Stimulated activated CD8-positive, alpha-beta memory T cell treated with anti-CD3 and anti-CD28 coated beads, Interleukin-12 subunit alpha, Interleukin-12 subunit beta, amount 100 ng/mL, for 4 hours (primary cell): ENCODE results near the gene COL4A5.
"Not testable (repeated sequence)": the region's sequence is repeated elsewhere in the genome, so short reads cannot be mapped to it uniquely, and the experiment has no call there.

Experiments used
- DNase-seq: peaks from one replicate; pipeline ENCODE4 v3.0.0-alpha.2; 2020; ENCODE audit warnings: low read depth

Gene COL4A5

DNA sequence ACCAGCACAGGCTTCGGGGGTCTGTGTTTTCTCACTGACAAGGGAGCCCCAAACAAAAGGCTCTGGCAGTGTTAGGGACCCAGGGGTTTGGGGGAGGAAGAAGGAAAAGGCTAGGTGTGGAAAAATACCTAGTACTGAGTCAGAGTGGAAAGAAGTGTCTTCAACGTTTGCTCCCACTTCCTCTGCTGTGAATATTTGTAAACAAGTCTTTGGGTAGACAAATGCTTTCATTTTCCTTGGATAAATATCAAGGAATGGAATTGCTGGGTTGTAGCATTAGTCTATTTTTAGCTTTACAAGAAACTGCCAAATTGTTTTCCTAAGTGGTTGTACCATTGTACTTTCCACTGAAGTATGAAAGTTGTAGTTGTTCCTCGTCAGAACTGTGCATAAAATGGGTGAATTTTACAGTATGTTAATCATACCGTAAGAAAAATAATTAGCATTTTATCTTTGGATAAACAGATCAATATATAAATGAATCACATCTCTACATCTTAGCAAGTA, 17.4 kb downstream of the COL4A5 start:
- DNase-seq, result no peak

DNA sequence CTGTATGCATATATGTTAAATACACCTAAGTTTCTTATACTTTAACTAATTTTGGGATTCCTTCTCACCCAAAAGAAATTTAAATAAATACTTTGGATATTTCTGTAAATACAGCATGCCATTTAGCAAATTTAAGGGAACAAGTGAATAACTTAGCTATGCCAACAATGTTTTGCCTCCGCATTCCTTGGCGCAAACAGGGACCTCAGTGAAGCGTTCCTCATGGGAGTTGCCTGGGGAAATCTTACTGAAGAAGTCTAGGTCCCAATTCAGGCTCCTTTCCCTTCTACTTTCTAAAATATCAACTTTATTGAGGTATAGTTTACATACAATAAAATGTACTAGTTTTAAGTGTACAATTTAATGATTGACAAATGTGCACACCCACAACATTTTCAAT, 25.0 kb downstream of the COL4A5 start:
- DNase-seq, result no peak

DNA sequence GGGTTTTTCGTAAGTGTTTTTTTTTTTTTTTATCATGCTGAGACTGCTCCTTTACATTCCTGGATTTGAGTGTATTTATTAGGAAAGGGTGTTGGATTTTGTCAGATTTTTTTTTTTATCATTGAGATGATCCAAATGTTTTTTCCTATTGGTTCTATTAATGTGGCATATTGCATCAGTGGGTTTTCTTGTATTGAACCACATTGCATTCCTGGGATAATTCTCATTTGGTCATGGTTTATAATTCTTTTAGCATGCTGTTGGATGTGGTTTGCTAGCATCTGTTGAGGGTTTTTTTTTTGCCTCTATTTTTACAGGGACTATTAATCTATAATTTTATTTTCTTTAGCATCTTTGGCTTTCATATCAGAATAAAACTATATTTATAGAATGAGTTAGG, 28.8 kb downstream of the COL4A5 start:
- no peak for DNase-seq

DNA sequence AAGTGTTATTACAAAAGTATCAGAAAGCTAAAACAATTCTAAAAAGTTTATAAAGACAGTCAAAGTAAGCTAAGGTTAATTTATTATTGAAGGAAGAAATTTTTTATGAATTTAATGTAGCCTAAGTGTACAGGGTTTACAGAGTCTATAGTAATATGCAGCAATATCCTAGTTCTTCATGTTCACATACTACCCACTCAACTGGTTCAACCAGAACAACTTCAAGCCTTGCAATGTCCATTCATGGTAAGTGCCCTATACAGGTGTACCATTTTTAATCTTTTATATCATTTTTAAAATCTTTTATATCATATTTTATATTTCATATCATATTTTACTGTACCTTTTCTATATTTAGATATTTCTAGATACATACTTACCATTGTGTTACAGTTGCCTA, 34.3 kb downstream of the COL4A5 start:
- no peak for DNase-seq

DNA sequence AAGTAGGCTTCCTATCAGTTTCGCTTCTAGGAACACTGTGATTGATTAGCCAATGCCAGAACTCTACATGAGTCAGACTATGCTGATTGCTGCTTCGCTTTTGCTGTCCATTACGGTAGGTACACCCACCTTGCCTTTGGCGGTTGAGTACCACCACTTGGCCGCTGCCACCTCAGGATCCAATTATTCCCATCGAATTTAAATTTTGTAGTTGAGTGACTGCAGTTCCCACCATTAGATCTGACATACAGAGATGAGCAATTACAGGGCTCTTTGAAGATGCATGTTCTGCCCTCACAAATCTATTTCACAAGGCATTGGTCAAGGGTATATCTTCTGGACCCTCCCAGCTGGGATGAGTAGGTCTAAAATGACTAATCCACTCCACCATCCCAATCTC, 41.9 kb downstream of the COL4A5 start:
- DNase-seq, result not testable (repeated sequence)

DNA sequence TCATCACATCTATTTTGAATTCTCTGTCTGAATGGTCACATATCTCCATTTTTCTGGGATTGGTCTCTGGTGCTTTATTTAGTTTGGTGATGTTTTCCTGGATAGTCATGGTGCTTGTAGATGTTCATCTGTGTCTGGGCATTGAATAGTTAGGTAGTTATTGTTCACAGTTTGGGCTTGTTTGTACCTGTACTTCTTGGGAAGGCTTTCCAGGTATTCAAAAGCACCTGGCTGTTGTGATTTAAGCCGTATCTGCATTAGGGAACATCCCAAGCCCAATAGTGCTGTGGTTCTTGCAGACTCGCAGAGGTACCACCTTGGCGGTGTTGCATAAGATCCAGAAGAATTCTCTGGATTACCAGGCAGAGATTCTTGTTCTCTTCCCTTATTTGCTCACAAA, 44.6 kb downstream of the COL4A5 start:
- no peak for DNase-seq

DNA sequence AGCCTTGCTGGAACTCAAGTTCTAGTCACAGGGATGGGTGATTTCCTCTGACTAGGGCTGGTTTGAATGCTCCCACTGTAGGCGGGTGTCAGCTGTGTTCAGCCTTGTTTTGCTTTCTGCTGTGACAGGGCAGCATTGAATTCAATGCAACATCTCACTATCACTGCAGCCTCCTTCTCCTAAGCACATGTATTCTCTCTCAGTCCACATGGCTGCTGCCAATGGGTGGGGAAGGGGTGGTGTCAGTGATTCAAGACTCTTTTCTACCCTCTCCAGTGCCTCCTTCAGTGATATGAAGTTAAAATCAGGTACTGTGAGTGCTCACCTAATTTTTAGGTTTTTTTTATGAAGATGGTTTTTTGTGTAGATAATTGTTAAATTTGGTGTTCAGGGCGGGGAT, 46.3 kb downstream of the COL4A5 start:
- DNase-seq, result no peak

DNA sequence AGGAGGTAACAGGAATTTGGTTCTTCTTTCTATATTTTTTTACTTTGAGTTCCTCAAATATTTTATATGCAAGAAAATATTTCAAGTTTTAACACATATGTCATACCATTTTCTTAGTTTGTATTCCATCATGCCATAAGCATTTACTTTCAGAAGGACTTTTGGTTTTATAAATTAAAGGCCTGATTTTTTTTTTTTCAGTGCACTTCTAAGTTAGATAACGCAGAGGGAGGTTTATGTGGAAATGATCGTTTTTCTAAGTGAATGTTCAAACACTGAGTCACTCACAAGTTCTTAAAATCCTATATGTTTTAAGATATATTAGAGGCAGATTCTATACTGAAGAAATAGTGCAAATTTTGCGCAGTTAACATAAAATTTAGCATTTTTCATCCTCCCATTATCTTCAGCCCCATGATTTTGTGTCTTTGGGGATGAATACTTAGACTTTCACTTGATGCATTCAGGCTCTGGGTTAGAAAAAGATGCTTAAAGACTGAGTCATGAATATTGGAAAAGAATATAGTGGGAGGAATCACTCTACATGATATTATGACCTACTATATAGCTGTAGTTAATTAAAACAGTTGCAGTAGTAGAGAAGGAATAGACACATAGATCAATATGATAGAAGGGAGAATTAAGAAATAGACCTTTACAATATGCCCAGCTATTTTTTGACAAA, 54.9 kb downstream of the COL4A5 start:
- no peak for DNase-seq

DNA sequence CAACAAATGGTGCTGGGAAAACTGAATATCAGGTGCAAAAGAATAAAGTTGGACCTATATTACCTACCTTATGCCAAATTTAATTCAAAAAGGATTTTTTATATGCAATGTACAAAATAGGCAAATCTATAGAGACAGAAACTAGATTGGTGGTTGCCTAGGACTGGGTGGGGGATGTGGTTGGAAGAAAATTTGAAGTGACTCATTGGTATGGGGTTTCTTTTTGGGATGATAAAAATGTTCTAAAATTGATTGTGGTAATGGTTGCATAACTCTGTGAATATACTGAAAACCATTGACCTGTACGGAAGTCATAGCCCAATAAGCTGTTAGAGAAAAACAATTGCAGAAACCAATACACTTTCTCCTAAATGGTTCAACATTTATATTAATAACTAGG, 72.1 kb downstream of the COL4A5 start:
- DNase-seq, result no peak

DNA sequence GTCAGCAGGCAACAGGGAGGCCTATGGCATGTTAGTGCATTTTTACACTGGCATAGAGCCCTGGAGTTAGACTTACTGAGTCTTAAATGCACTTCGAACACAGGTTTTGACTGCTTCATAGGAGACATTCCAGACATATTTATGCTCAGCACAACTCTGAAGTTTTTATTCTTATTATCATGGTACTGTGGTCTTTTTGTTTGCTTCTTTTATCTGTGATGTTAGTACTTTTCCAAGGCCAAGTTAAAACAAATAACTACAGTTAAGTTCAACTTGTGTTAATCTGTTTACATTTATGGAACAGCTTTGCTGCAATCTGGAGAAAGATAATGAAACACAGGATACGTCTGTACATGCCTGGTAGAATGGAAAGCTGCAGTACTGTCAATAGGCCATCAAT, 76.5 kb downstream of the COL4A5 start:
- DNase-seq, result no peak

DNA sequence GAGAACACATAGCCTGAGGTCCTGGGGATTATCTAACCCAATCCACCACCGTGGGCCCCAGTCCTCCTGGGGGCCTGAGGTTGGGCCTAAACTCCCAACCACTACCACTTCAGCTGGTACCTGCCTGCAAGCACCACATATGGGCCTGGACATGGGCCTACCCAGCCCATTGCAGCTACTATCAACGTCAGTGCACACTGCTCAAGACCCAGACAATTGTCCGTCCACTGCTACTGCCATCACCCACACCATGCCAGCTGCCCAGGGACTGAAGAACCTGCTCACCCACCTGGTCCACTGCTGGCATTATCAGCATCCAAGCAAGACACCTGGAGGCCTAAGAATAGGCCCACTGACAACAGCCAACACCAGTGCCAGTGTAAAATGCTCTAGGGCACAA, 88.1 kb downstream of the COL4A5 start:
- DNase-seq, result no peak

DNA sequence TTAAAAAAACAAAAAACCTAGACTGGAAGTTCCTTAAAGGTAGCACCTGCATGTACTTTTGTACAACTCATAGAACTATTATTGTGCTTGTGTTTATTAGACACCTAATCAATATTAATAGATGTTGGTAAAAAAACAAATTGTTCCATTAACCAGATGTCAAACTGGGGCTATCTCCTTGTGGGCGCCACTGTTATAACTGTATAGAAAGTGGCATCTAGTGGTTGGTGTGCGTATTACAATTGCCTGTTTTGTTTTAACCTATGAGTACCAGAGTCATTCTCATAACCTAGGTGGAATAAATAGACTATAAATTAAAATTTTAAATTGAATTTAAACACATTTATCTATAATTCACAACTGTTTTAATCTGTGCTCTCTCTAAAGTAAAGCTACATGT, 97.4 kb downstream of the COL4A5 start:
- no peak for DNase-seq

DNA sequence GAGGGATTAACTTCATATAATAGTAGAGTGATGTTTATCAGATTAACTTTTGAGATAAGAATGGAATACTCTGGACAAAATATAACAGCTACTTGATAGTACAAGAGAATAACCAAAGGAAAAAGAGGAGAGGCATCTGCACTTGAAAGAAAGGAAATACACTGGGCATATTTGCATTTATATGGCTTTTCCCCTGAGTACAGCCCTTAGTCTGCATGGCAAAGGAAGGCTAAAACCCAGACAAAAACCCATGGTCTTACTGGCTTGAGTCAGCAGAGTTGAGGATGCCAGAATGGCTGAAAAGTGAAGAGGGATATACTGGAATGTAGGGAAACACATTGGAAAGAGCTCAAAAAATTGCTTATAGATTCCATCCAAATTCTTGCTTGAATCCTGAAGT, 101.6 kb downstream of the COL4A5 start:
- no peak for DNase-seq

DNA sequence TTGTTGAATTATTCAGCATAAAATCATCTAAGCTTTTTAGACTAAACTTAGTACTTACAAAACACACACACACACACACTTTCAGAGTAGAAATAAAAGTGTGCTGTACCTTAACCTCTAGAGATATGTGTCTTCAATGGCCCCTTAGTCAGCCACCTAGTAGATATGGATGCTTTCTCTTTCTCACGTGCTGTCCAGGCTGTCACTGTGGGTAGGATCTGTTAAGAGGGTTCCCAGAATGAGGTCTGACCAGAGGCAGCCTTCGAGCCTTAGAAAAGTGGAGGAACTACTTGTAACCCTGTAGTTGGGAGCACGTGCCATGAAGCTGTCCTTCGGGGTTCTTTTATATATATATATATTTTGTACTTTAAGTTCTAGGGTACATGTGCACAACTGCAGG, 117.9 kb downstream of the COL4A5 start:
- no peak for DNase-seq

DNA sequence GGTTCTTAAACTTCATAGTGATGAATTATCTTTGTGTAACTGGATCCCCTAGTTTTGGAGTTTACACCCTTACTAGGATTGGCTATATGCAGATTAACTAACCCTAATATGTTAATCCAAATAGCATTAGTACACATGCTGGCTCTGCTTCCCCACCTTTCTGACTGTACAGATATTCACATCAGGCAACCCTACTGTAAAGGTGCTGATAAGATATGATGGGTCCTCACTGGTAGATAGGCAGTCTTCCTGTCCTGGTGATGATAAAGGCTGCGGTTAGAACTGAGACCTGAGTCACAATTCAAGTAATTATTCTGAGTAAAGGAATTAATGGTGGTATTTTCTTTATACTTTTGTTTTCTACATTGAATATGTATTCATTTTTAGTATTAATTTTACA, 118.6 kb downstream of the COL4A5 start:
- no peak for DNase-seq

DNA sequence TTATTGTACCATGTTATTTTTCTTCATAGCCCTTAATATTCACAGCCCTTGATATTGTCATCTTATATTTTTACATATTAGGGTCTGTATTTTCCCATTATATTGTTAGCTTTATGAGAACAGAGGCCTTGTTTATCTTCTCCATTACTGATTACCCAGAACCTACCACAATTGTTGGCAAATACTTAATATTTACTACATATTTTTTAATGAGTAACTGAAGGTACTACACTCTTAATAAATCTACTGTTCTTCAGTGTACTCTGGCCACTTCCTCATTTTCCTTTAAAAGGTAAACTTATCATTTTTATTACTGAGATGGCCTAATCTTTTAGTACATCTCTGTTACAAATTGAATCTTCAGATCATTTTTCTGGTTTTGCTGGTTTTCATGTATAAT, 133.5 kb downstream of the COL4A5 start:
- no peak for DNase-seq

DNA sequence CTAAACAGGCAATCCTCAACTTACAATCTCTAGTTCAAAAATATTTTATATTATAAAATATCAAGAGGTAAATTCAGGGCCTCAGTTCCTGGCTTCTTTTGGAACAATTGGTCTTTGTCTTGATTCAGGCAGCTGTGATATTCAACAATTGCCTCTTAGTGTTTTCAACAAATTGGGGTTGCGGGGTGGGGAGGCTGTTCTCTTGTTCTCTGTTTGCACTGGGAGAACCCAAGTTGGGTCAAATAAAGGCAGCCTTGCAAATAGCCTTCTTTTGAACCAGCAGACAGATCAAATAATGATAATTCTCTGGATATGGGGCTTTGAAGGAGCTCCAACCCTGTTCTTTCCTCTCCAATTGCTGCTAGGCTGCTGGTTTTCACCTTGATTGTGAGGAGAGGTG, 142.5 kb downstream of the COL4A5 start:
- no peak for DNase-seq

DNA sequence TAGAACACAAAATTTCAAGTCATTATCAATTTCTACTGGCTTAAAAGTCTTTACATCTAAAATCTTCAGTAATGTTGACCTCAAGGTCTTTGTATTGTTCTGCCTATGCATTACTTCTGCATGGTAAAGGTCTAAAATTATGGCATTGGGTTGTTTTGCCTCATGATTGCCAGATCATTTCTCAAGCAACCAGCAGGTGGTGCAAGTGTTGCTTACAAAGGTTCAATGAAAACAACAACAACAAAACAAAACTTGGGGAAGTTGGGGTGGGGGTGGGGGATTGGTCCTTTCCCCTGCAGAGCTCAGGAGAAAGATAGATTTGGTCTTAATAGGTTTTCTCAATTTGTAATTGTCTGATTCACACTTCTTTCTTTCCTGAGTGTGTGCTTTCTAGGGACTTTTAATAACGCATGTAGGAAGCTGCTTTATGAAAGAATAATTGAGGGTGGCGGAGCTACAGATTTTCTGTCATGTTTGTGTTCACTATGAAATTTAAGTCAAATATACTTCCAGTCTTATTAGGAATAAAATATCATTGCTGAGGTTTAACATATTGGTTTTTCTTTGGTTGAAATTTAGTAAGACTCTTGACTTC, 145.1 kb downstream of the COL4A5 start:
- no peak for DNase-seq

DNA sequence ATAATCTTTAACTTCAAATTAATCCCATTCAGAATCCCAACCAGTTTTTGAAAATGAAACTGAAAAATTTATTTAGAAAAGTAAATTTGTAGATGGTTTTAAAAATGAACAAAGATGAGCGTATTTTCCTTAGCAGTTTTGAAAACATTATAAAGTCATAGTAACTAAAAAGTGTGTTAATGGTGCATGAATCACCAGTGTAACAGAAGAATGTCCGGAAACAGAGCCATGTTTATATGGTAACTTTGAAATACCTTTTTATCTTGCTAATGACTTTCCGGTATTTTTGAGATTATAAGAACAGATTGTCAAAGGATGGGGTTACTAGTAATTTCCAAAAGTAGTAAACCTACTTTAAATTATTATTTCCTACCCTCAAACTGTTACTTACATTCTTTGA, 150.9 kb downstream of the COL4A5 start:
- no peak for DNase-seq

DNA sequence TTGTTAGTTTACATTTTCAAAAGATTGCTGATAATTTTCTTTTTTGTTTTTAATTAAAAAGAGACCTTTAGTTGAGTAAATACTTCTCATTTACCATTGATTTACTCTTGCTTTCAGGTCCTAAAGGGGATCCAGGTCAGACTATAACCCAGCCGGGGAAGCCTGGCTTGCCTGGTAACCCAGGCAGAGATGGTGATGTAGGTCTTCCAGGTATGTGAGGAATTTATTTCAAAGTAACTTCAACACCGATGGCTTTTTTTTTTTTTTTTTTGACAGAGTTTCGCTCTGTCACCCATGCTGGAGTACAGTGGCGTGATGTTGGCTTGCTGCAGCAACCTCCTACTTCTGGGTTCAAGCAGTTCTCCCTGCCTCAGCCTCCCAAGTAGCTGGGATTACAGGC, 161.6 kb downstream of the COL4A5 start:
- no peak for DNase-seq

DNA sequence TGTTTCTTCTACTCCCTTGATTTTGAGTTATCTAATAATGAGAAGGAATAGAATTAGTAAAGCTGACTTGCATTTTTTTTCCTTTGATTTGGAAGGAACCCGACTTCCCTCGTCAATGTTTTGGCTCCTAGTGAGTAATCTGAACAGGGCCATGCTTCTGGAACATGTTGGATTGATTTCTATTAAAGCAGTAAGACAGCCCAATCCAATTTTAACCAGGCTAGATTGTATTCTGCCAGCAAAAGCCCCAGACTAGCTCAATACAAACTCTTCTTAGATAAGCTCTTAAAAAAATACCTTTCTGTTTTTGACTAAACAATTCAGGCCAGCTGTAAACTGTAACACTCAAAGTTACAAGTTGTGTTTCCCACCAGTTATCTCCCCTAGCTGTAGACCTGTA, 170.5 kb downstream of the COL4A5 start:
- no peak for DNase-seq

DNA sequence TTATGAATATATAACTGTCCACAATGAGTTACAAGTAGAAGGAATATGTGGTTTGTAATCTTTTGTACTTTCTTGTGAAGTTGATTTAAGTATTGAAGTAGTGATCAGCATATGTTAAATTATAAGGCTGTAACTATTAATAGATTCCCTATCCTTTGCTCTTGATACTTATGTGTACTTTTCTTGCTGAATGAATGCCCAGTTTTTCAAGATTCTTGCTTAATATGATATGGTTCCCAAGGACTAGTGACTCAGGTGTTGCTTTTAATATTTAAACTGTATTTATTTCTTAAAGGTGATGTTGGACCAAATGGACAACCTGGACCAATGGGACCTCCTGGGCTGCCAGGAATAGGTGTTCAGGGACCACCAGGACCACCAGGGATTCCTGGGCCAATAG, 175.0 kb downstream of the COL4A5 start:
- no peak for DNase-seq

DNA sequence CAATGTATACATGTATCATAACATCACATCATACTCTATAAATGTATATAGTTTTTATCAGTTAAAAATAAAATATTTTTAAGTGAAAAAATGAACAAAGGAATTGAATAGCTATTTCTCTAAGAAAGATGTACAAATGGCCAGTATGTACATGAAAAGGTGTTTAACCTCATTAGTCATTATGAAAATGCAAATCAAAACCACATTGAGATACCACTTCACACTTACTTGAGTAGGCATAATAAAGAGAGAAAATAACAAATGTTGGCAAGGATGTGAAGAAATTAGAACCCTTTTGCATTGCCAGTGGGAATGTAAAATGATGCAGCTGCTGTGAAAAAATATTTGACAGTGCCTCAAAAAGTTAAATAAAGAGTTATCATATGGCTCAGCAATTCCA, 201.2 kb downstream of the COL4A5 start:
- no peak for DNase-seq

DNA sequence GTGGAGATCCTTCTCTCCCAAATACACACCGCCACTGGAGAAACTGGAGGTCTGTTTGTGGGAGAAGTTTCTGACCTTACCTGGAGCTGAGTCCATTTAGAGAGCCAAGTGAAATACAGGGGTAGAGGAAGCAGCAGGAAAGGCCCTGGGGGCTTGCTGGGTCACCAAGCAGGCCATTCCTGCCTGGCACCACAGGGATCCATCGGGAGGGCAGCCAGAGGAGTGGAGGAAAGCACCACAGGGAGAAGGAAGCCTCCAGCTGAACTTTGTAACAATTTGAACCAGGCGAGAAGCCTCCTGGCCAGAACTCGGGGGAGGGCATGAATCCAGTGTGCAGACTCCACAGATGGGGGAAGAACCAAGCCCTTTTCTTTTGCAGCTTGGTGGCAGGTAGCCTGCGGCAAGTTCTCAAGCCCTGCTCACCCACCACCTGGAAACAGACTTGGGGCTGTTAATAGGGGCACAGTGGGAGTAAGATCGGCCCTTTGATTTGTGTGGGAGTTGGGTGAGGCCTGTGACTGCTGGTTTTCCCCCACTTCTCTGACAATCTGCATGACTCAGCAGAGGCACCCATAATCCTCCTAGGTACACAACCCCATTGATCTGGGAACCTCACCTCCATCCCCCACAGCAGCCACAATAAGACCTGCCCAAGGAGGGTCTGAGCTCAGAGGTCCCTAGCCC, 202.1 kb downstream of the COL4A5 start:
- no peak for DNase-seq
